MM.1S (cell line): ENCODE measurements around the gene DNAJC17.

Experiments
- DNase-seq: peaks from one replicate; pipeline ENCODE4 v3.0.0-alpha.2; 2015
- H2AFZ ChIP-seq: fragments of 300-600 bp; sonication (generic); 2 replicates; pipeline ENCODE4 v1.6.0; 2016; ENCODE audit warnings: antibody characterized with exemption, low read length
- H3F3A ChIP-seq: fragments of 300-600 bp; sonication (generic); 2 replicates; pipeline ENCODE4 v1.6.1; 2016; ENCODE audit warnings: mild to moderate bottlenecking, antibody characterized with exemption, low read length, moderate library complexity, mixed read lengths; ENCODE audit not compliant: insufficient read depth
- H3K27ac ChIP-seq: fragments of 300-600 bp; sonication (generic); 2 replicates; pipeline ENCODE4 v1.5.1; 2016; ENCODE audit warnings: mild to moderate bottlenecking, low read length
- H3K27me3 ChIP-seq: fragments of 300-600 bp; sonication (generic); replicated peaks from 2 replicates; pipeline ENCODE4 v1.6.0; 2016; ENCODE audit warnings: low read length; ENCODE audit not compliant: insufficient read depth
- H3K36me3 ChIP-seq: fragments of 300-600 bp; sonication (generic); replicated peaks from 2 replicates; pipeline ENCODE4 v1.6.1; 2016; ENCODE audit warnings: mild to moderate bottlenecking, low read length, mixed read lengths; ENCODE audit not compliant: insufficient read depth
- H3K4me1 ChIP-seq: fragments of 300-600 bp; sonication (generic); 2 replicates; pipeline ENCODE4 v1.6.1; 2016; ENCODE audit warnings: low read length, mixed read lengths
- H3K4me2 ChIP-seq: fragments of 300-600 bp; sonication (generic); 2 replicates; pipeline ENCODE4 v1.6.0; 2016; ENCODE audit warnings: low read depth, low read length
- H3K4me3 ChIP-seq: fragments of 300-600 bp; sonication (generic); 2 replicates; pipeline ENCODE4 v1.5.1; 2016; ENCODE audit warnings: low read length, mixed read lengths
- H3K79me2 ChIP-seq: fragments of 300-600 bp; sonication (generic); 2 replicates; pipeline ENCODE4 v1.6.1; 2016; ENCODE audit warnings: mixed run types, low read length, mixed read lengths
- H3K9ac ChIP-seq: fragments of 300-600 bp; sonication (generic); 2 replicates; pipeline ENCODE4 v1.6.1; 2016; ENCODE audit warnings: low read length, mixed read lengths
- H3K9me2 ChIP-seq: fragments of 300-600 bp; sonication (generic); replicated peaks from 2 replicates; pipeline ENCODE4 v1.6.1; 2016; ENCODE audit warnings: mild to moderate bottlenecking, low read length, mixed read lengths; ENCODE audit not compliant: insufficient read depth
- H3K9me3 ChIP-seq: fragments of 300-600 bp; sonication (generic); replicated peaks from 2 replicates; pipeline ENCODE4 v1.6.1; 2016; ENCODE audit warnings: mild to moderate bottlenecking, low read length, mixed read lengths; ENCODE audit not compliant: insufficient read depth
- H4K20me1 ChIP-seq: fragments of 300-600 bp; sonication (generic); 2 replicates; pipeline ENCODE4 v1.6.1; 2016; ENCODE audit warnings: mild to moderate bottlenecking, low read length, moderate library complexity, mixed read lengths; ENCODE audit not compliant: insufficient read depth
- EZH2 ChIP-seq: fragments of 300-600 bp; sonication (generic); optimal IDR thresholded peaks from 2 replicates; pipeline ENCODE3; 2017; ENCODE audit warnings: low read depth, mild to moderate bottlenecking, antibody characterized with exemption, low read length, mixed read lengths
- EZH2phosphoT487 ChIP-seq: fragments of 300-600 bp; sonication (generic); IDR thresholded peaks from 2 replicates; pipeline ENCODE4 v1.6.1; 2018; ENCODE audit warnings: antibody characterized with exemption, low read length
- TF ChIP-seq, protein P1 (sequence below): fragments of 300-600 bp; sonication (generic); IDR thresholded peaks from 2 replicates; pipeline ENCODE4 v1.5.1; 2016; ENCODE audit warnings: antibody characterized with exemption, low read length, mixed read lengths

The DNAJC17 gene

DNA sequence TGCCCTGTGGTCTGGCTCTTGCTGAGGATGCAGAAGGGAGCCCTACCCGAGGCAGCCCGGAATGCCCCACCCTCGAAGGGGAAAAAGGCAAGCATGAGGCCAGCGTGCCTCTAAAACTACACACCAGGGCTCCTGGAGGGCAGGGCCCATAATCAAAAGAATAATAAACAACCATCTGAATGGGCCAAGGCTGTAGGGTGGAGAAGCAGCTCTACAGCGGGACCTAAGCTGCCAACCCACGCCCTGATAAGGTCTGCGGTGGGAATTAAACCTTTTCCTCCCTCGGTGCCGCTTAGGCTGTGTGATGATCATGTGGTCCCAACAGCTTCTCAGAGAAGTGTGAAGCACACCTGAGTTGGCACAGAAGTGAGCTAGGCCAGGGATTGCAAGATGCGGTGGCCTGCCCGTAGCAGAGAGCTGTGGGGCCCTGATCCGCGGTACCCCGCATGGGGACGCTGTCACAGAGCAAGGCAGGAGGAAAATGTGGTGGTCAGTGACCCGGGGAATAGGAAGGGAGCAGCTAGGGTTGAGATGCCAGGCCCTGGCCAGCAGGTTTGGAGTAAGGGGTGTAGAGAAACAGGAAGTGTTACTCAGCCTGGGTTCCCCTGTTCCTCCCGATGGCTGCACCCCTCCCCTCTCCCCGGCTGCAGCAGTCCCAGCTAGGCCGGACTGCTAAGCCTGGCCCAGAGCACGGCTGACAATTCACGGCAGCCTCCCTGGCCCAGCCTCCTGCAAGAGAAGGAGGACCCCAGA lies 38.6 kb downstream of the DNAJC17 start:
- Histone ChIP-seq H2AFZ (no peak overlapping the region), H3K27ac (no peak overlapping the region), H4K20me1 (no peaks in the 10 kb centered on the region), H3K9ac (no peak overlapping the region), H3K27me3 (no peaks in the 10 kb centered on the region), H3K36me3 (no peaks in the 10 kb centered on the region), H3K4me1 (peaks cover 17% of the 10 kb centered on the region), H3K9me3 (no peaks in the 10 kb centered on the region), H3K4me2 (no peak overlapping the region), H3K4me3 (no peak overlapping the region), H3F3A (peaks cover 19% of the 10 kb centered on the region), H3K9me2 (no peaks in the 10 kb centered on the region), H3K79me2 (no peaks in the 10 kb centered on the region)
- TF ChIP-seq EZH2phosphoT487 (no peak), EZH2 (no peak)
- TF ChIP-seq, protein P1, sequence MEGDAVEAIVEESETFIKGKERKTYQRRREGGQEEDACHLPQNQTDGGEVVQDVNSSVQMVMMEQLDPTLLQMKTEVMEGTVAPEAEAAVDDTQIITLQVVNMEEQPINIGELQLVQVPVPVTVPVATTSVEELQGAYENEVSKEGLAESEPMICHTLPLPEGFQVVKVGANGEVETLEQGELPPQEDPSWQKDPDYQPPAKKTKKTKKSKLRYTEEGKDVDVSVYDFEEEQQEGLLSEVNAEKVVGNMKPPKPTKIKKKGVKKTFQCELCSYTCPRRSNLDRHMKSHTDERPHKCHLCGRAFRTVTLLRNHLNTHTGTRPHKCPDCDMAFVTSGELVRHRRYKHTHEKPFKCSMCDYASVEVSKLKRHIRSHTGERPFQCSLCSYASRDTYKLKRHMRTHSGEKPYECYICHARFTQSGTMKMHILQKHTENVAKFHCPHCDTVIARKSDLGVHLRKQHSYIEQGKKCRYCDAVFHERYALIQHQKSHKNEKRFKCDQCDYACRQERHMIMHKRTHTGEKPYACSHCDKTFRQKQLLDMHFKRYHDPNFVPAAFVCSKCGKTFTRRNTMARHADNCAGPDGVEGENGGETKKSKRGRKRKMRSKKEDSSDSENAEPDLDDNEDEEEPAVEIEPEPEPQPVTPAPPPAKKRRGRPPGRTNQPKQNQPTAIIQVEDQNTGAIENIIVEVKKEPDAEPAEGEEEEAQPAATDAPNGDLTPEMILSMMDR: no peak
- no peak for DNase-seq

DNA sequence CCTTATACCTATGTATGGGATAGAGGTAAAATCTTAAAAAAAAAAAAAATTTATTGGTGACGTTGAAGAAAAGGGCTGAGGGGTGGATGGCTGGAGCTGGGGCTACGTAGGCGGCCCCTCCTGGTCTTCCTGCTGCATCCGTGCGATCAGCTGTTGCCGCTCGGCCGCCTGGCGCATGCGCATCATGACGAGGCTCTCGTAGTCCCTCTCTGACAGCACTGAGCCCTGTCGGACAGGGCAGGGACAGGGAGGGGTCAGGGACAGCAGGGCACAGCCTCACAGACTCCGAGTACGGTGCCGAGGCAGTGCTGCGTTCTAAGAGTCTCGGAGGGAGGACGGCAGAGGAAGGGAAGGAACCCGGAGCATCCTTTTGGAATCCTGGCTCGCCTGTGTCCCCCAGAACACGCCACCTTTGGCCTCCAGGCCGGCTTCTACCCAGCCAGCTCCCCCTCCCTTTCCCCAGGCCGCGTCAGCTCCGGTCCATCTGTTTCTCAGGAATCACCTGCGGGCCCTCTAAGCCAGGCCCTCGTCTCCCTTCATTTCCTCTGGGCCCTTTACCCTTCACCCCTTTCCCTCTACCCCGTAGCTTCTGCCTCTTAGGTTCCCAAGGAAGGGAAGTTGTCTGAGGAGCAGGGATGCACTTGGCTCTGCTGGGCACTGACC lies 39.3 kb downstream of the DNAJC17 start:
- H3K9me2 ChIP-seq: no peaks in the 10 kb centered on the region
- peaks cover 22% of the 10 kb centered on the region for H3K4me1 ChIP-seq
- H3F3A ChIP-seq: peaks cover 19% of the 10 kb centered on the region
- DNase-seq: no peak
- H3K4me3 ChIP-seq: no peak overlapping the region
- TF ChIP-seq, protein P1: no peak
- TF ChIP-seq EZH2phosphoT487: no peak
- TF ChIP-seq EZH2: no peak
- H3K27me3 ChIP-seq: no peaks in the 10 kb centered on the region
- no peak overlapping the region for H3K27ac ChIP-seq
- no peak overlapping the region for H3K4me2 ChIP-seq
- no peaks in the 10 kb centered on the region for H3K79me2 ChIP-seq
- no peaks in the 10 kb centered on the region for H3K36me3 ChIP-seq
- no peak overlapping the region for H3K9ac ChIP-seq
- H4K20me1 ChIP-seq: no peaks in the 10 kb centered on the region
- H3K9me3 ChIP-seq: no peaks in the 10 kb centered on the region
- H2AFZ ChIP-seq: no peak overlapping the region

DNA sequence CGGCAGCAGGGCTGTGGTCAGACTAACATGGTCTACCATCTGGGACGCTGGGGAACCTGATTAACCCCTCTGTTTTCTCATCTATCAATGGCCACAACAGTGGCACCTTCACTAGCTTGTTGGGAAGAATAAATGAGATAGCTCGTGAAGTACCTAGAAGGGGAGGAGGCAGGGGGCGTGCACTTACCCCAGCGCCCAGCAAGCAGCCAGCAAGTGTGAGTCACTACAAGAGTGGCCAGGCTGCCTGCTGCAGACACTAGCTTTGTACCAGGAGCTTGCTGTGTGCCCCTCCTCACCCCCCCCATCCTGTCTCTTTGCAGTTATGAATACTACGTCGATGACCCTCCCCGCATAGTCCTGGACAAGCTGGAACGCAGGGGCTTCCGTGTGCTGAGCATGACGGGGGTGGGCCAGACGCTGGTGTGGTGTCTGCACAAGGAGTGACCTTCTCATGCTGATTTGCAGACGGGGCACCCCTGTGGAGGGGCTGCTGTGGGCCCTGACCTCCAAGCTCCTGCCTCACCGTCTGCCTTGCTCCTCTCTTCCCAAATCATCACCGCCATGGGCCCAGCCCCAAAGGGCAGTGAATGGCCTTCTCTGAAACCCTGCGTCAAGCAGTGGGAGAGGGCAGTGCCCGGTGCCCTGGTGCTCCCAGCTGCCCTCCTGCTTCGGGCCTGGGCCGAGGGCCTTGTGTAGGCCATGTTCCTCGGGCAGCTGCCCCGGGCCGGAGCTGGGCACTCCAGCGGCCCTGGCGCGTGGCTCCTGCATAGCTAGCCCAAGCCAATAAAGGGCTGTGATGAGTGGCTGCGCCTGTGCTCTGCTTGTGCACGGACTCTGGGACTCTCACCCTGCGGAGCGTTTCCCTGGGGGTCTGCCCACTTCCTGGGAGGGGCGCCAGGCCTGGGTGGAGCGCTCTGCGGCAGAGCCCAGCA lies 40.1 kb downstream of the DNAJC17 start:
- no peaks in the 10 kb centered on the region for H3K27me3 ChIP-seq
- H3K79me2 ChIP-seq: no peaks in the 10 kb centered on the region
- H3K9ac ChIP-seq: no peak overlapping the region
- H3K4me2 ChIP-seq: no peak overlapping the region
- H3K4me3 ChIP-seq: no peak overlapping the region
- peaks cover 22% of the 10 kb centered on the region for H3K4me1 ChIP-seq
- DNase-seq: no peak
- H3K9me2 ChIP-seq: no peaks in the 10 kb centered on the region
- H3F3A ChIP-seq: peaks cover 19% of the 10 kb centered on the region
- H3K9me3 ChIP-seq: no peaks in the 10 kb centered on the region
- no peak overlapping the region for H3K27ac ChIP-seq
- no peaks in the 10 kb centered on the region for H4K20me1 ChIP-seq
- TF ChIP-seq EZH2phosphoT487 (no peak), EZH2 (no peak)
- TF ChIP-seq, protein P1: no peak
- no peaks in the 10 kb centered on the region for H3K36me3 ChIP-seq
- no peak overlapping the region for H2AFZ ChIP-seq
